Measurements from ENCODE around the gene TAPT1. TPM values are rescaled to one million over a fixed set of nuclear protein-coding genes. Genes with fewer than 3 reads are reported as not detected.
A peak's percentile ranks its signal among the peaks of the same experiment; 100 is the strongest.

Gene TAPT1
- total and polyA plus RNA-seq, 9 of the 15 experiments (the other 6 are each of a cell fraction or from before 2014, with no cell fraction given): 1.6 to 36.7 (median 20.7) TPM

- TF ChIP-seq USF2 (CRISPR knock-in tag; IDR thresholded peaks at IDR 0.05) (no peak), RBFOX2 (IDR thresholded peaks at IDR 0.05; ENCODE audit: low read depth, low read length) (no peak), NR2C2 (CRISPR knock-in tag; IDR thresholded peaks at IDR 0.05) (no peak), NR2C2 (tag; IDR thresholded peaks at IDR 0.05) (no peak), STAT5B (CRISPR knock-in tag; IDR thresholded peaks at IDR 0.05) (no peak), MAFG (tag; conservative IDR thresholded peaks at IDR 0.05) (peak; percentile 80), ZFP36 (IDR thresholded peaks at IDR 0.05; ENCODE audit: low read depth, low read length, partially characterized antibody) (no peak), ZBED1 (IDR thresholded peaks at IDR 0.05) (no peak), POLR3A (IDR thresholded peaks at IDR 0.05; ENCODE audit: borderline replicate concordance, extremely low read depth, insufficient read depth, insufficient read length) (no peak), ZNF23 (CRISPR knock-in tag; IDR thresholded peaks at IDR 0.05) (no peak), ILF3 (IDR thresholded peaks at IDR 0.05; ENCODE audit: borderline replicate concordance) (no peak), TBP (optimal IDR thresholded peaks at IDR 0.05; ENCODE audit: low read depth, low read length) (no peak), PPARD (CRISPR knock-in tag; IDR thresholded peaks at IDR 0.05) (no peak), ZNF41 (CRISPR knock-in tag; conservative IDR thresholded peaks at IDR 0.05) (no peak), FOXJ3 (CRISPR knock-in tag; IDR thresholded peaks at IDR 0.05) (no peak), ZNF512 (tag; IDR thresholded peaks at IDR 0.05) (0 out of 2 replicates have a peak, but pooled peaks have one; percentile 34), ZNF639 (CRISPR knock-in tag; conservative IDR thresholded peaks at IDR 0.05 in 1 of 2, IDR thresholded peaks at IDR 0.05 in 1 of 2) (no peak), ETV1 (tag; conservative IDR thresholded peaks at IDR 0.05; ENCODE audit: low read depth) (no peak), IRF9 (tag; IDR thresholded peaks at IDR 0.05) (no peak), NUFIP1 (IDR thresholded peaks at IDR 0.05; ENCODE audit: partially characterized antibody) (no peak), ZNF408 (CRISPR knock-in tag; IDR thresholded peaks at IDR 0.05; ENCODE audit: low read depth) (no peak), C11orf30 (IDR thresholded peaks at IDR 0.05; ENCODE audit: low read depth) (peak; percentile 73), HMGXB4 (CRISPR knock-in tag; IDR thresholded peaks at IDR 0.05) (no peak)
These were observed 5.4 kb upstream of the TAPT1 start (continued) for GRCh38 chr4:16231570-16232245.

Data from K562 (cell line).